ENCODE data around the gene IFT74. TPM values are rescaled to one million over a fixed set of nuclear protein-coding genes. Genes with fewer than 3 reads are reported as not detected.

IFT74 gene
- total and polyA plus RNA-seq, 2 of the 13 experiments (the other 11 are each of a cell fraction or from before 2014, with no cell fraction given), result 4.2 to 12.3 TPM

- TF ChIP-seq ZBTB49 (CRISPR knock-in tag; IDR thresholded peaks at IDR 0.05; ENCODE audit: borderline replicate concordance) (no peak), RFXAP (CRISPR knock-in tag; IDR thresholded peaks at IDR 0.05; ENCODE audit: borderline replicate concordance) (no peak), ZNF124 (CRISPR knock-in tag; IDR thresholded peaks at IDR 0.05) (no peak), ATM (IDR thresholded peaks at IDR 0.05; ENCODE audit: borderline replicate concordance) (no peak), MXD1 (CRISPR knock-in tag; IDR thresholded peaks at IDR 0.05) (no peak), HOXA7 (CRISPR knock-in tag; IDR thresholded peaks at IDR 0.05) (no peak), ERF (CRISPR knock-in tag; IDR thresholded peaks at IDR 0.05) (peak; percentile 65; the same call in 1 of the 2 replicates), CTCF (CRISPR knock-in tag; IDR thresholded peaks at IDR 0.05) (no peak), TRIM22 (IDR thresholded peaks at IDR 0.05) (no peak), AKNA (CRISPR knock-in tag; IDR thresholded peaks at IDR 0.05; ENCODE audit: borderline replicate concordance) (no peak), HNF4G (IDR thresholded peaks at IDR 0.05; ENCODE audit: borderline replicate concordance, low read depth, low read length) (no peak), HNF4G (CRISPR knock-in tag; IDR thresholded peaks at IDR 0.05; ENCODE audit: borderline replicate concordance, low read depth) (no peak), ZZZ3 (CRISPR knock-in tag; IDR thresholded peaks at IDR 0.05; ENCODE audit: borderline replicate concordance) (peak; percentile 74; the same call in 1 of the 2 replicates), MAFK (conservative IDR thresholded peaks at IDR 0.05 in 1 of 2, IDR thresholded peaks at IDR 0.05 in 1 of 2; ENCODE audit: low read length in 2 of 2) (no peak), TBL1XR1 (IDR thresholded peaks at IDR 0.05; ENCODE audit: borderline replicate concordance, low read length, partially characterized antibody) (no peak), ATF7-NPFF (CRISPR knock-in tag; IDR thresholded peaks at IDR 0.05; ENCODE audit: low read depth) (no peak)
These were observed at the start of gene IFT74 (continued) for GRCh38 chr9:26955921-26956859.

Measured in HepG2 (cell line).